Stimulated activated CD8-positive, alpha-beta memory T cell treated with anti-CD3 and anti-CD28 coated beads, Interleukin-7, amount 100 ng/mL, for 1 hour (primary cell): Measurements from ENCODE around the gene VWCE.

ENCODE experiments used
- DNase-seq, 2 donors: peaks; one replicate each; pipeline ENCODE4 v3.0.0-alpha.2; 2020; ENCODE audit warnings: low read depth in 2 of 2

The VWCE gene

GRCh38 chr11:61281581-61282250 lies 13.4 kb downstream of the VWCE start:
- DNase-seq = no peak

- no peak for DNase-seq
Observed at GRCh38 chr11:61280883-61281580, 14.1 kb downstream of the VWCE start.

GRCh38 chr11:61279934-61280659 lies 15.0 kb downstream of the VWCE start:
- DNase-seq = no peak

- no peak for DNase-seq
Observed at GRCh38 chr11:61278001-61278470, 17.1 kb downstream of the VWCE start.

- no peak for DNase-seq
Observed at GRCh38 chr11:61277186-61278000, 17.7 kb downstream of the VWCE start.

DNA sequence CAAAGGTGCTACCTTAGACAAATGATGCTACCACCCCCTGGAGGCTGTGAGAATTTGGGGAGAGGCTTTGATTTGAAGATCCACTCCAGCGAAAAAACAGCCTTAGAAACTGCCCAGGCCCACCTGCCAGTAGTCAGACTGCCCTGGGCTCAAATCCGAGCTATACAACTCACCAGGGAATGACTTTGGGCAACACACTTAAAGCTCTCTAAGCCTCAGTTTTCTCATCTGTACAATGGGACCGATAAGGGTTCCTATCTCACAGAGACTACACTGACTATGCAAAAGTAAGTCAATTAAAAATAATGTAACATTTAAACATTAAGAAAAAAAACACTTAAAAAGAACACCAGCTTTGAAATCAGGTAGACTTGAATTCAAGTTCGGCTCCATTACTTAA lies 19.9 kb downstream of the VWCE start:
- no peak for DNase-seq

DNA sequence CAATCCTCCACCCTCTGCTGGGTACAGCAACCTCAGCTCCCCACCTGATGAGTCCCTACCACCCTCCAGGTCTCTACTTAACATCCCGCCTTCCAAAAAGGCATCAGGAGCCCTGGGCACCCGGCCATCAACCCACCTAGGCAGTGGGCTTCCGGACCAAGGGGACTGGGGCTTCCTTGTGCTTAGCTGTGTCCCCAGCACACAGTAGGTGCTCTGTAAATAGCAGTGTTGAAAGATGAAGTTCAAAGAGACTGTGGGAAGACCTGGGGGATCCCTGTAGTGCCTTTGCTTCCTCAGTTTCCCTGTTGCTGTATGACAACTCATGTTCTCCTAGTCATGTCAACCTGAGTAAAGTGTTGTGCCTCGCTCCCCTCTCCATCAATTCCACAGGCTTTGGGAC lies 21.0 kb downstream of the VWCE start:
- no peak for DNase-seq

- no peak for DNase-seq
Observed at GRCh38 chr11:61273178-61274078, 21.7 kb downstream of the VWCE start.

GRCh38 chr11:61272731-61273130 lies 22.4 kb downstream of the VWCE start:
- DNase-seq = no peak

GRCh38 chr11:61270354-61271076 lies 24.6 kb downstream of the VWCE start:
- DNase-seq = no peak

GRCh38 chr11:61268588-61269250 lies 26.4 kb downstream of the VWCE start:
- no peak for DNase-seq

- DNase-seq = no peak
Observed at GRCh38 chr11:61267437-61267841, 27.7 kb downstream of the VWCE start.

DNA sequence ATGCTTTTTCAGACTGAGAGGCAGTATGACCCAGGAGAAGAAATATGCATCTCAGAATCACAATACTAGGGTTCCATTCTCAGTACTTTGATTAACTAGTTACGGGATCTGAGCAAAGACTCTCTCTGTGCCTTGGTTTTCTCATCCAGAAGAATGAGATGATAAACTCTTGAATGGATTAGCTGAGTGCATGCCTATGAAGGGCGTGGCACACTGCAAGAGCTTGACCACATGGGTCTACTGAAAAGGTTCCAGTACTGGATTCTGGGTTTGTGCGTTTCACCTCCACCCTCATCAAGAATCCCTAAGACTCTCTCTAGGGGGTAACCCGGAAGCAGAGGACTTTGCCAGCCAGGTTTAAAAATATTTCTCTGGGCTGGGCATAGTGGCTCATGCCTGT lies 28.5 kb downstream of the VWCE start:
- DNase-seq = no peak

DNA sequence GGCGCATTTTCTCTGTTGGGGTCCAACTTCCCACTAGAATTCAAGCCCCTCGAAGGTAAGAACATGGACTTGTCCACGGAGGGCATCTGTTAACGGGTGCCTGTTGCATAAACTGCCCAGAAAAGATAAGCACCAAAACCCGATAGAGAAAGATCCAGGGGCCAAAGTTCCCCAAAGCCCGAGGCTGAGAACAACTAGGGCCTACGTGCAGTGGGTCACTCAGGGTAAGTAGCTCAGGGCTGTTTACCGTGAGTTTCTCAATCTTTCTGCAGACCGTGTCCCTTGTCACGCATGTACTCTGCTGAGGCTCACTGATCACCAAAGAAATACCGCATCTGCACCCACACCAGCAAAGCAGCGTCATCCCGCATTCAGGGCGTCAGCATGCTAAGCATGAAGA lies 29.8 kb downstream of the VWCE start:
- DNase-seq = no peak

DNA sequence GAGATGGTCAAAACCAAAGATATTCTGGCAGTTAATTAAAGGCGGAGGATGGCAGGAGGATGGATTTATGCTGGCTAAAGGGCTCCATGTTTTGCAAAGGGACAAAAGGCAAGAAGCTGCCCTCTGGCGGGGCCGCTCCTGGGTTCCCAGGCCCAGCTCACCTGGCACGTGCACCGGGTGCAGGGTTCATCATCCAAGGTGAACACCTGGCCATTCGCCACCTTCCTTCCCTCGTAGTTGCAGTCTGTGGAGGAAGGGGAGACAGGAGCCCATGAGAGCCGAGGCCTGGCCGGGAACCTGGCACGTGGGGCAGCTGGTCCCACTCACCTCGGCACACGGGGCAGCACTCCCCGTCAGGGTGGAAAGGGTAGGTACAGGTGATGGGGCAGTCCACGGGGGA lies 30.3 kb downstream of the VWCE start:
- DNase-seq = no peak

DNA sequence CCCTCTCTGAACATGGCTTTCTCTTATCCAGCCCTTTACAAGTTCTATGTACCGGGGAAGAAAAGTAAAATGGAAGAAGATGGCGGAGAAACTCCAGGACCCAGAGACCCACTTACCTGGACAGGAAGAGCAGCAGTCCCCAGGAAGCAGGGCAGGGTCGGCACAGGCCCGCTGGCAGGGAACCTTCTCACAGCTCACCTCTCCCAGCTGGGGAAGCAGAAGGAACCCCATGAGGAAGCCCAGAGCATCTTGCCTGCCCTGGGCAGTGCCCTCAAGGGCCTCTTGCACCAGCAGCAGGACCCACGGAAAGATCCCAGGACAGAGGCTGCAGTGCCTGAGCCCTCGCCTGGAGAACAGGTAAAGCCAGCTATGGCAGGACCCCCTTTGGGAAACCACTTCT lies 30.7 kb downstream of the VWCE start:
- no peak for DNase-seq

- no peak for DNase-seq
Observed at GRCh38 chr11:61259363-61259762, 35.8 kb downstream of the VWCE start.

- no peak for DNase-seq
Observed at GRCh38 chr11:61258546-61258945, 36.6 kb downstream of the VWCE start.

- DNase-seq = no peak
Observed at GRCh38 chr11:61256710-61257482, 38.2 kb downstream of the VWCE start.
